Left lung (tissue), 10 donors: ENCODE data around the gene TNFAIP8. TPM values are rescaled to one million over a fixed set of nuclear protein-coding genes. Genes with fewer than 3 reads are reported as not detected.
A peak's percentile ranks its signal among the peaks of the same experiment; 100 is the strongest.

Source experiments
- ATAC-seq: fragments of 200-7000 bp; cut with Tn5 transposase; one replicate; pipeline ENCODE4 v1.9.1; 2020; ENCODE audit warnings: moderate library complexity
- DNase-seq, 4 donors: peaks; one replicate each; pipeline ENCODE4 v3.0.0-alpha.2; 2013 to 2020
- H3K27ac ChIP-seq, 2 donors: fragments of 200-600 bp; sonication (generic) in 1 of 2; one replicate each; pipeline versions ENCODE4 v1.5.0 to v1.8.0; 2020 to 2021
- H3K27me3 ChIP-seq, 2 donors: fragments of 200-600 bp; sonication (generic) in 1 of 2; one replicate each; pipeline versions ENCODE4 v1.5.0 to v1.8.0; 2020 to 2021
- H3K36me3 ChIP-seq, 2 donors: fragments of 200-600 bp; sonication (generic) in 1 of 2; one replicate each; pipeline versions ENCODE4 v1.5.0 to v1.8.0; 2020 to 2021
- H3K4me1 ChIP-seq, 2 donors: fragments of 200-600 bp; one replicate each; pipeline ENCODE4 v1.8.0; 2021
- H3K4me3 ChIP-seq, 2 donors: fragments of 200-600 bp; sonication (generic) in 1 of 2; one replicate each; pipeline versions ENCODE4 v1.5.0 to v1.8.0; 2020 to 2021; ENCODE audit warnings: mild to moderate bottlenecking in 1 of 2
- H3K9me3 ChIP-seq, 2 donors: fragments of 200-600 bp; sonication (generic) in 1 of 2; one replicate each; pipeline versions ENCODE4 v1.5.0 to v1.8.0; 2020 to 2021
- CTCF ChIP-seq, 2 donors: fragments of 200-600 bp; sonication (generic) in 1 of 2; IDR thresholded peaks; one replicate each; pipeline versions ENCODE4 v1.5.0 to v1.8.0; 2021; ENCODE audit warnings: antibody characterized with exemption in 2 of 2
- intact Hi-C, 2 donors: fragments of 100-400 bp; cut with DNase I; formaldehyde crosslinking; loops; one replicate each; pipeline versions ENCODE4 v1.11.2 to v1.14.2; 2022
- polyA plus RNA-seq, 6 donors: library from polyadenylated mRNA; unstranded; fragments of 120-200 nt; gene quantifications; one replicate each; pipeline ENCODE4 v1.2.1, GENCODE V29; 2013; ENCODE audit not compliant: insufficient read length in 6 of 6
- total RNA-seq, 2 donors: library from RNA; stranded (reverse); fragmentation: NEBNext Ultra II Directional; extraction: Animal tissue kit (Norgen Biotek cat#: 25700); gene quantifications; one replicate each; pipeline ENCODE4 v1.2.1, GENCODE V29; 2021
- donor health status: DM: no; HTN: yes; CAD: no.
- donor health status: DM: no; HTN: no; CAD: no.

The TNFAIP8 gene
- total and polyA plus RNA-seq, 8 donors: 15.6 to 31.6 (median 25.6) TPM

GRCh38 chr5:119328753-119329602 lies 26.8 kb upstream of the TNFAIP8 start:
- Histone ChIP-seq H3K27ac (no peak overlapping the region), H3K4me3 (no peak overlapping the region), H3K4me1 (peaks cover under 1 to 86% of the 10 kb centered on the region in 2 donors), H3K27me3 (no peaks in the 10 kb centered on the region), H3K9me3 (no peaks in the 10 kb centered on the region), H3K36me3 (no peaks in the 10 kb centered on the region)
- intact Hi-C loops: no loop called here
- TF ChIP-seq CTCF (IDR thresholded peaks at IDR 0.05): no peak
- DNase-seq: no peak
- peak; percentile 21 for ATAC-seq

GRCh38 chr5:119329666-119330065 lies 26.2 kb upstream of the TNFAIP8 start:
- no peak for TF ChIP-seq CTCF (IDR thresholded peaks at IDR 0.05)
- intact Hi-C loops: no loop called here
- peaks cover 0 to 80% of the 10 kb centered on the region in 2 donors for H3K4me1 ChIP-seq
- no peak overlapping the region for H3K27ac ChIP-seq
- no peaks in the 10 kb centered on the region for H3K9me3 ChIP-seq
- H3K36me3 ChIP-seq: no peaks in the 10 kb centered on the region
- ATAC-seq (no peak), DNase-seq (no peak)
- H3K27me3 ChIP-seq: no peaks in the 10 kb centered on the region
- no peak overlapping the region for H3K4me3 ChIP-seq

- no peaks in the 10 kb centered on the region for H3K27me3 ChIP-seq
- no peak for DNase-seq
- H3K27ac ChIP-seq: peak overlapping the region in 1 of 2 donors; percentile 42
- H3K36me3 ChIP-seq: no peaks in the 10 kb centered on the region
- TF ChIP-seq CTCF (IDR thresholded peaks at IDR 0.05): no peak
- intact Hi-C loops: no loop called here
- no peak overlapping the region for H3K4me3 ChIP-seq
- H3K9me3 ChIP-seq: no peaks in the 10 kb centered on the region
- no peak for ATAC-seq
- peaks cover 0 to 71% of the 10 kb centered on the region in 2 donors for H3K4me1 ChIP-seq
These were observed 25.2 kb upstream of the TNFAIP8 start for GRCh38 chr5:119330367-119331183.

GRCh38 chr5:119331566-119332095 lies 24.2 kb upstream of the TNFAIP8 start:
- DNase-seq (no peak), ATAC-seq (no peak)
- Histone ChIP-seq H3K27ac (no peak overlapping the region), H3K4me3 (no peak overlapping the region), H3K27me3 (no peaks in the 10 kb centered on the region), H3K4me1 (peaks cover 0 to 67% of the 10 kb centered on the region in 2 donors), H3K36me3 (no peaks in the 10 kb centered on the region), H3K9me3 (no peaks in the 10 kb centered on the region)
- intact Hi-C loops: no loop called here
- no peak for TF ChIP-seq CTCF (IDR thresholded peaks at IDR 0.05)

GRCh38 chr5:119332208-119332607 lies 23.6 kb upstream of the TNFAIP8 start:
- peak overlapping the region in 1 of 2 donors; percentile 3 for H3K27ac ChIP-seq
- DNase-seq (no peak), ATAC-seq (no peak)
- intact Hi-C loops: no loop called here
- H3K4me3 ChIP-seq: no peak overlapping the region
- TF ChIP-seq CTCF (IDR thresholded peaks at IDR 0.05): no peak
- peaks cover 0 to 67% of the 10 kb centered on the region in 2 donors for H3K4me1 ChIP-seq
- no peaks in the 10 kb centered on the region for H3K27me3 ChIP-seq
- no peaks in the 10 kb centered on the region for H3K36me3 ChIP-seq
- no peaks in the 10 kb centered on the region for H3K9me3 ChIP-seq
